GM18951 (cell line): Measurements from ENCODE around the gene FNDC3A.
A peak's percentile ranks its signal among the peaks of the same experiment; 100 is the strongest.

Source experiments
- POLR2A ChIP-seq: IDR thresholded peaks from 4 replicates; pipeline ENCODE4 v1.6.1; 2011; ENCODE audit warnings: mild to moderate bottlenecking; ENCODE audit not compliant: insufficient read length, insufficient read depth; ENCODE audit errors: extremely low read depth
- in situ Hi-C: fragments of 300-500 bp; cut with MboI; formaldehyde crosslinking; loops from one replicate; pipeline ENCODE4 v1.12.0; 2022; ENCODE audit warnings: low sequenced_read_pairs, mixed read lengths, inconsistent platforms; ENCODE audit not compliant: unreplicated experiment

Gene FNDC3A

GRCh38 chr13:48961379-48961778 lies 14.3 kb upstream of the FNDC3A start:
- no peak for TF ChIP-seq POLR2A
- in situ Hi-C loops = no loop called here

- in situ Hi-C loops = no loop called here
- no peak for TF ChIP-seq POLR2A
Observed at GRCh38 chr13:48962281-48962680, 13.4 kb upstream of the FNDC3A start.

DNA sequence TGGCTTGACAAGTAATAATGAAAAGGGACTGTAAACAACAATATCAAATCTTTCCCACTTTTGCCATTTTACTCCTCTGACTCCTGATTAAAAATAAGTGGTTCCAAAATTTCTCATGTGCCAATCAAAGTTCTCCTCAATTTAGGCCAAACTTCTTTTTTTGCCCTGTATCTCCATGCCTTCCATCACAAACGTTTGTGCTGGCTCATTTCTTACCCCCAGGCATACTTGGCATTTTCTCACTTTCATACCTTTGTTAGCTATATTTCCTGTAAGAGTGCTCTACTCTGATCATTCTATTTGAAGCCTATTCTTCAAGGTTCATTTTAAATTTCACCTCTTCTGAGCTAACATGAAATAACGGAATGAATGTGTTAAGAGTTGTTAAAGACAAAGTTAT lies 10.0 kb upstream of the FNDC3A start:
- in situ Hi-C loops = no loop called here
- no peak for TF ChIP-seq POLR2A

DNA sequence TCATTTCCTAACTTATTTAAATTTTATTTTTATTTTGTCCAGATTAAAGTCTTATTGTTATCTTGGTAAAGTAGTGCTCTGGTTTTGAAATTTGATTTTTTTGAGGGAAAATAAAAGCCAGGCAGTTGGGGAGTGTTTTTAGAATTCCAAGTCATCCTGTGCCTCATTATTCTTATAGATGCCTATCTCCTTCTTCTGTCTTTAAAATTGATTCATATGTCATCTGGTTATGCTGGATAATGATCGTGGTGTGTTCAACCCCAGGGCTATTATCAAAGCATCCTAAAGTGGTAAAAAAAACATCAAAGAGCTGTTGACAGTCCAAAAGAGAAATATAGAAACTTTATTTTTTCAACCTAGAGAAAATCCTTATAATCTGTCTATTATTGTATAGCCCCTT lies 6.0 kb upstream of the FNDC3A start:
- TF ChIP-seq POLR2A = no peak
- in situ Hi-C loops = no loop called here

- in situ Hi-C loops = no loop called here
Observed at GRCh38 chr13:48973845-48974431, 1.8 kb upstream of the FNDC3A start.

DNA sequence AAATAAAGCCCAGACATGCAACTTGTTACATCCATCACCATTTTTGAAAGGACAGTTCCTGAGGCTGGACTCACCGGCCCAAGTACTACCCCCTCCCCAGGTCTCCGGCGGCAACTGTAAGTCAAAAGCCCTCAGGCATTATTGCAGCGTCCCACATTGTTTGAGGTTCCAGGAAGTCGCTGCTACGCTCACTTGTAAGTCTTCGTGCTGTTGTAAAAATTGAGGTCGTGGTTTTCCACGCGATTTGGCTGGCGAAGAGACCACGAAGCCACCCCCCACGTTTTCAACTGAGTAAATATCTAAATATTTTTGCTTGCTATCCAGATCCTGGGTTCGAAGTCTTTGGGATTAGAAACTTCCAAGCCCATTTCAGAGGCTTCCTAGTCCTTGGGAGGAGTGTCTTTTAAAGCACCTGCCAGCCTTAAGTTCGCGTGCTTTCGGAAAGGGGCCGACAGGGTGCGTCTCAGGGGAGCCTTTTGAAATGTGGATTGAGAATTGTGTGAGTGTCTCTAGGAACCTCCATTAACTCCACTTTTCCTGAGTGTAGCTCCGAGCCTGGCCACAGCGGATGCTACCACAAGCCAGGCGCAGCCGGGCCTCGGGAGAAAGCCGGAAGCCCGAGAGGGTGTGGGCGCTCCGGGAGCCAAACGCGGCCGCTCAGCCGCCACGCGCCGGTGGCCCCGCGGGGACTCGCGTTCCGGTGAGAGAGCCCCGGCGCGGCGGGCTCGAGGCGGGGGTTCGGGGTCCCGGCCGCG lies 434 bp upstream of the FNDC3A start:
- in situ Hi-C loops = no loop called here
- peak; percentile 80 for TF ChIP-seq POLR2A

More at GRCh38 chr13:48973845-48974431, 1.8 kb upstream of the FNDC3A start:
- no peak for TF ChIP-seq POLR2A

- TF ChIP-seq POLR2A = peak; percentile 50
- in situ Hi-C loops = no loop called here
Observed at GRCh38 chr13:48976576-48977285, 1.0 kb downstream of the FNDC3A start.

GRCh38 chr13:48977286-48977625 lies 1.5 kb downstream of the FNDC3A start:
- in situ Hi-C loops = no loop called here
- no peak for TF ChIP-seq POLR2A

DNA sequence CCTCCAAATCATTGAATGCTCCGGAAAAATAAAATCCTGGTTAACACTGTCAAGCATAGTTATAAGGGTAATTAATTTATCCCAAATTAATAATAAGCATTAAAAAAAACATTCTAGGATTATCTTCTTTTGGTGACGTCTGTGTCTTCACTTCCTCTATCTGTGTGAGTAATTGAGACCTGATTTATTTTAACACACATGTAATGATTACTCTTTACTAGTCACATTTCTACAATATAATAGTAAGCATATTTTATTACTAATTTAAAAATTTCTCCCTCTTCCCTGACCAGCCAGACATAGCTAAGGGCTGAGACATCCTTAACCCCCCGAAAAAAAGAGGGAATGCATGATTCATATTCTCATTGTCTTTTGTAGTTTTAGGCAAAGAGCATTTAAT lies 2.3 kb downstream of the FNDC3A start:
- in situ Hi-C loops = no loop called here
- no peak for TF ChIP-seq POLR2A

- in situ Hi-C loops = no loop called here
- TF ChIP-seq POLR2A = no peak
Observed at GRCh38 chr13:48978942-48979601, 3.4 kb downstream of the FNDC3A start.

DNA sequence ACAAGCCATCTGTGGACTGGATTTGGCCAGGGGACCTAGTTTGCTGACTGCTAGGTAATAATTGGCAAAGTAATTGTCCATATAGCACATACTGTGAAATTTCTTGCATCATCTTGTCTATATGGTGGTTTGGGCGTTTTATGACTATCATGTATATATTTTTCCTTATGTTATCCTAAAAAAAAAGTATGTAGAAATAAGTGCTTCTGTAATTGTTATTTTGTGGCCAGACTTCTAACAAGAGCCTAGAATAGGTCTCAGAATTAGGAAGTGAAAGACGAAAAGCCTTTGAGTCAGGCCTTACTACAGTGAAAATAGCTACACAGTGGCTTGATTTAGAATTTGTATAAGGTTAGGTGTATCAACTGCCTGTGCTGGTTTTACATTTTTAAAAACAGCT lies 4.2 kb downstream of the FNDC3A start:
- no peak for TF ChIP-seq POLR2A
- in situ Hi-C loops = no loop called here

DNA sequence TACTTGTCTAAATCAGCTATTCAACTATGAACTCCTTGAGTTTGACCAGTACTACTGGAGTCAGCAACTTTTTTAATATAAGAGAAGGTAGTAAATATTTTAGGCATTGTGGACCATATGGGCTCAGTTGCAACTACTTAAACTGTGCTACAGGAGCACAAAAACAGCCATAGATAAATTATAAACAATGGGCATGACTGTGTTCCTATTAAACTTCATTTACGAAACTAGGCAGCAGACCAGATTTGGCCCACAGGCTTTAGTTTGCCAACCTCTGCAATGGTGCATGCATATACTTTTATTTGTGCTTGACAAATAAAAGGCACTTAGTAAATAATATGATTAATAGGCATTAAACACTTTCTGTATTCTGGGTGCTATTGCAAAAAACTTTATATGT lies 7.6 kb downstream of the FNDC3A start:
- TF ChIP-seq POLR2A = no peak
- in situ Hi-C loops = no loop called here

GRCh38 chr13:48985756-48986155 lies 10.0 kb downstream of the FNDC3A start:
- in situ Hi-C loops = no loop called here
- no peak for TF ChIP-seq POLR2A
